NCI-H1105 (cell line): ENCODE measurements around the gene H2BW1.
"Not testable (repeated sequence)": the region's sequence is repeated elsewhere in the genome, so short reads cannot be mapped to it uniquely, and the experiment has no call there.

ENCODE experiments used
- DNase-seq: peaks from one replicate; lab custom pipeline; 2025; lab: John Stamatoyannopoulos, UW

The H2BW1 gene, protein sequence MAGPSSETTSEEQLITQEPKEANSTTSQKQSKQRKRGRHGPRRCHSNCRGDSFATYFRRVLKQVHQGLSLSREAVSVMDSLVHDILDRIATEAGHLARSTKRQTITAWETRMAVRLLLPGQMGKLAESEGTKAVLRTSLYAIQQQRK

DNA sequence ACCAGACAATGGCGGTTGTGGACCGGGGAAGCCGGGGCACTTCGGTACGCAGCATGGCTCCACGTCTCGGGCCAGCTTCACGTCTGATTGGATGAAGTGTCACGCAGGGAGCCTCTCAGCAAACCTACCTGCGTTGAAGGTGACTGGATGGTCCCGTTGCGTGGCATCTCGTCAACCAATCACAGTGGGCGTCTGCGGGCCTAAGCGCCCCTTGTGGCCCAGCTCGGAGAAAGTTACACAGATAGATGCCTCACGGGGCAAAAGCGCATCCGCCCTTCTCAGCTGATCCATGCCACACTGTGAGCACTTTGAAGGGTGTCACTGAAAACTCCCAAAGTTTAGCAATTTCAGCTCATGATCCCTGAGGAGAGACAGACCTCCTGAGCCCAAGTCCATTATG, at the start of gene H2BW1:
Gene H2BW1 (minus strand): TSS at position 103 of the 400 bp plus-strand sequence. CDS start 132 bp downstream, outside the sequence.
- no peak for DNase-seq

DNA sequence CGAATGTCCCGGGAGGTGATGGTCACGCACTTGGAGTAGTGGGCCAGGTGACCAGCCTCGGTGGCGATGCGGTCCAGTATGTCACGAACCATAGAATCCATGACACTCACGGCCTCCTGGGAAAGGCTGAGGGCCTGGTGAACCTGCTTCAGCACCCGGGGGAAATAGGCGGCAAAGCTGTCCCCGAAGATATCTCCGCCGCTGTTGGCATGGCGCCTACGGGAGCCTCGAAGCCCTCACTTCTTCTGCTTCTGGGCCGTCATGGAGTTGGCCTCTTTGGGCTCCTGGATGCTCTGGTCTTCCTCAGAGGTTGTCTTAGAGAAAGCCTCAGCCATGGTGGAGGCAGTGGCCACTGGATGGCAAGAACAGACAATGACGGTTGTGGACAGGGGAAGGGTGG, 49.1 kb upstream of the H2BW1 start:
- not testable (repeated sequence) for DNase-seq

DNA sequence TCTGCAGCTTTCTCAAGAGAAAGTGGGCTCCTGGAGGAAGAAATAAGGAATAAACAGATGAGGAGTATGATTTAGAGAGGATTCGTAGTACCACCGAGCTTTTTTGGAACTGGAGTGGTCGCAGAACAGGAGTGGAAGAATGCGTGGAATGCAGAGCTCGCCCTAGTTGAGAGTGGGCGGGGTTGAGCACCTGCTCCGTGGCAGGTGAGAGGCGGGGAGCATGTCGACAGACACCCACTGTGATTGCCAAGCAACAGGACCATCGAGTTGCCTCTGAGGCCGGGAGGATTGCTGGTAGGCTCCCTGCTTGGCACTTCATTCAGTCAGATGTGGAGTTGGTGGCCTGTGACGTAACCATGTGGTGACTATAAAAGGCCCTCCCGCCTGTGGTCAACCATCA, 41.4 kb upstream of the H2BW1 start:
- not testable (repeated sequence) for DNase-seq

DNA sequence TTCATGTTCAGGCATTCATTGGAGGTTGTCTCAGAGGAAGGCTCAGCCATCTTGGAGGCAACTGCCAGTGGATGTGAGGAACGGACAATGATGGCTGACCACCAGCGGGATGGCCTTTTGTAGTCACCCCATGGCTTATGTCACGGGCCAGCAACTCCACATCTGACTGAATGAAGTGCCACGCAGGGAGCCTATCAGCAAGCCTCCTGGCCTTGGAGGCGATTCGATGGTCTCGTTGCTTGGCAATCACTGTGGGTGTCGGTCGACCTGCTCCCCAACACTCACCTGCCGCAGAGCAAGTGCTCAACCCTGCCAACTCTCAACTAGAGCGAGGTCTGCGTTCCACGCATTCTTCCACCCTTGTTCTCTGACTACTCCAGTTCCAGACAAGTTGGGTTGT, 33.7 kb upstream of the H2BW1 start:
- DNase-seq = no peak

DNA sequence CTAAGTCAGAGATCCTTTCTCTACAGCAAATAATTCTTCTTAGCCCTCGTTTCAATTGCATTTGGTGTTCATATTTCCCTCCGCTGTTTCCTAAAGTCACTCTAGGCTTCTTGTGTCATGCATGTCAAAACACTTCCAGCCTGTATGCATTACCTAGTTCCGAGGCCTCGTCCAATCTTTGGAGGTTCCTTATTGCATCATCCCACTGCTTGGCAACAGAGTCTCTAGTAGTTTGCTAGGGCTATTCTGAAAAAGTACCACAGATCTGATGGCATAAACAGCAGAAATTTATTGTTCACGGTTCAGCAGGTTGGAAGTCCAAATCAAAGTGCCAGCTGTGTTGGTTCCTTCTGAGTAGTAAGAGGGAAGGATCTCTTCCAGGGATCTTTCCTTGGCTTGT, 32.1 kb upstream of the H2BW1 start:
- DNase-seq = no peak

DNA sequence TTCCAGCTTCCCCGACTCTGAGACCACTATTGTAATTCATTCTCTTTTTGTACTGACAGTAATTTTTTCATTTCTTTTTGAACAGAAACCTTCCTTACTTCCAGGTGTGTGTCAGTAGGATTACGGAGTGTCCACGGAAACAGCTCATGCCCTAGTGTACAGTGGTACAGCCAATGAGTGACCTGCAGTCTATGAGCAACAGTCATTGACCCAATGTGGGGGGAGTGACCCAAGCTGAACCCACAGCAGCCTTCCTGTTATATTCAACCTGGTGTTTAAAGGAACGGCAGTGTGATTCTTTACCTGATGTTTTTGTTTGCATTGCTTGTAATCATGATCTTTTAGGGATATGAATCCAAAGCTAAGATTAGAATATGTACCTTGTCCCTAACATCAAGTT, 27.5 kb upstream of the H2BW1 start:
- DNase-seq = no peak

DNA sequence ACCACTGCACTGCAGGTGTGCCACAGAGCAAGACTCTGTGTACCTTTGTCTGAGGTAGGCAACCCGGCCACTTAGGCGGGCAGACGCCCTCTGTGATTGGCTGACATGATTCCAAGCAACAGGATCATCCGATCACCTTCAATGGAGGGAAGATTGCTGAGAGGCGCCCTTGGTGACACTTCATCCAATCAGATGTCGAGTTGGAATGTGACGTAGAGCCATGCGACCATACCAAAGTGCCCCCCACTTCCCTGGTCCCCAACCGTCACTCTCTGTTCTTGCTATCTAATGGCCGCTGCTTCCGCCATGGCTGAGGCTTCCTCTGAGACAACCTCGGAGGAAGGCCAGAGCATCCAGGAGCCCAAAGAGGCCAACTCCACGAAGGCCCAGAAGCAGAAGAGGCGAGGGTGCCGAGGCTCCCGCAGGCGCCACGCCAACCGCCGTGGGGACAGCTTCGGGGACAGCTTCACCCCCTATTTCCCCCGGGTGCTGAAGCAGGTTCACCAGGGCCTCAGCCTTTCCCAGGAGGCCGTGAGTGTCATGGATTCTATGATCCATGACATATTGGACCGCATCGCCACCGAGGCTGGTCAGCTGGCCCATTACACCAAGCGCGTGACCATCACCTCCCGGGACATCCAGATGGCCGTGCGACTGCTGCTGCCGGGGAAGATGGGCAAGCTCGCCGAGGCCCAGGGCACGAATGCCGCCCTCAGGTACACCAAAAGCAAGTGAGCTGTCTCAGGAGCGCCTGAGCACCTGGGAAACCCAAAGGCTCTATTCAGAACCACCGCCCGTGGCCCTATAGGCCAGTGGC, 26.4 kb upstream of the H2BW1 start, which contains the start of gene H2BW2:
Gene H2BW2 (plus strand): TSS at position 268 of the 817 bp plus-strand sequence. CDS start 39 bp downstream, at position 307.
- DNase-seq = no peak

DNA sequence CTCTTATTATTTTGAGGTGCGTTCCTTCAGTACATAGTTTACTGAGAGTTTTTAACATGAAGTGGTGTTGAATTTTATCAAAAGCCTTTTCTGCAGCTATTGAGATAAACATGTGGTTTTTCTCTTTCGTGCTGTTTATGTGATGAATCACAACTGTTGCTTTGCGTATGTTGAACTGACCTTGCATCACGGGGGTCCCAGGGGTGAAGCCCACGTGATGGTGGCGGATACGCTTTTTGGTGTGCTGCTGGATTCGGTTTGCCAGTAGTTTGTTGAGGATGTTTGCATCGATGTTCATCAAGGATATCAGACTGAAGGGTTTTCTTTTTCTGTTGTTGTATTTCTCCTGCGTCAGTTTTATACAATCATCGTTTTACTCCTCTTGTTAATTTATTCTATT, 4.6 kb upstream of the H2BW1 start:
- no peak for DNase-seq

DNA sequence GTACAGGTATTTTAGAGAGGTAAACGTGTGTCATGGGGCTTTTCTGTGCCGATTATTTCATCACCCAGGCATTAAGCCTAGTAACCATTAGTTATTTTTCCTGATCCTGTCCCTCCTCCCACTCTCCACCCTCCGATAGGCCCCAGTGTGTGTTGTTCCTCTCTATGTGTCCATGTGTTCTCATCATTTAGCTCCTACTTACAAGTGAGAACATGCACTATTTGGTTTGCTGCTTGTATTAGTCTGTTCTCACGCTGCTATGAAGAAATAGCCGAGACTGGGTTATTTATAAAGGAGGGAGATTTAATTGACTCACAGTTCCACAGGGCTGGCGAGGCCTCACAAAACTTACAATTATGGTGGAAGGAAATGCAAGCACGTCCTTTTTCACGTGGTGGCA, 2.1 kb upstream of the H2BW1 start:
- not testable (repeated sequence) for DNase-seq

DNA sequence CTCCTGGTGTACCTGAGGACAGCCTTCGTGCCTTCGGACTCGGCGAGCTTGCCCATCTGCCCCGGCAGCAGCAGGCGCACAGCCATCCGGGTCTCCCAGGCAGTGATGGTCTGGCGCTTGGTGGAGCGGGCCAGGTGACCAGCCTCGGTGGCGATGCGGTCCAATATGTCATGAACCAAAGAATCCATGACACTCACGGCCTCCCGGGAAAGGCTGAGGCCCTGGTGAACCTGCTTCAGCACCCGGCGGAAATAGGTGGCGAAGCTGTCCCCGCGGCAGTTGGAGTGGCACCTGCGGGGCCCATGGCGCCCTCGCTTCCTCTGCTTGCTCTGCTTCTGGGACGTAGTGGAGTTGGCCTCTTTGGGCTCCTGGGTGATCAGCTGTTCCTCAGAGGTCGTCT, 350 bp downstream of the H2BW1 start:
- no peak for DNase-seq

DNA sequence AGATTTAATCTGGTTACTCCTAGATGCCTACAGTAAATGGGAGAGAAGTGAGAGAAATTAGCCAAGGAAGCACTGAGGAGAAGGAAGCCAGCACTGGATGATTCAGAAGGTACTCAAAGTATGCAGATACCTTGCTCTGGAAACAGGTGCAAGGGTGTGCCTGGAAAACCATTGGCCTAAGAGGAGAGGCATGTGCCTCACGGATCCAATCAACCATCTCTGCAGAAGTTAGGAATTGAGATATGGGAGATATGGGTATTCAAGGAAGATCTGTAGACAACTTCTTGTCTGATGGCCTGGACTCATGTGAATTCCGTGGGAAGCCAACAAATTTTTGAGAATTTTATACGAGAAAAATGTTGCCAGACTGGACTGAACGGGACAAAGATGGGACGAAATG, 4.7 kb downstream of the H2BW1 start:
- no peak for DNase-seq

DNA sequence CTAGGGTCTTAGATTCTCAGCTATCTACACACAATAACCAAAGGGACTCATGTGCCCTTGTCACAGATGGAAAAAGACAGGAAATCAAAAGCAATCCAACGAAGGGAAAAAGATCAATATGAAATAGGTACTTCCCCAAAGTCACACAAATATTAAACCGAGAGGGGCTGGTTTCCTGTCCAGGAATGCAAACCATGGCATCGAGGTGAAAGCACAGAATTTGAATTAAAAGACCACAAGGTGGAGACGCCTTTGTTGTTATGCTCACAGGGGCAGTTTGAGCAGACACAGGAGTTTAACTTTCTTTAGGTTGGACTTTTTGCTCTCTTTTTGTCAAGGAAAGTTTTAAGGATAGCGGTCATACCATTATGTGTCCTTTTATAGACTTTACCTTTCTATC, 14.3 kb downstream of the H2BW1 start:
- no peak for DNase-seq

DNA sequence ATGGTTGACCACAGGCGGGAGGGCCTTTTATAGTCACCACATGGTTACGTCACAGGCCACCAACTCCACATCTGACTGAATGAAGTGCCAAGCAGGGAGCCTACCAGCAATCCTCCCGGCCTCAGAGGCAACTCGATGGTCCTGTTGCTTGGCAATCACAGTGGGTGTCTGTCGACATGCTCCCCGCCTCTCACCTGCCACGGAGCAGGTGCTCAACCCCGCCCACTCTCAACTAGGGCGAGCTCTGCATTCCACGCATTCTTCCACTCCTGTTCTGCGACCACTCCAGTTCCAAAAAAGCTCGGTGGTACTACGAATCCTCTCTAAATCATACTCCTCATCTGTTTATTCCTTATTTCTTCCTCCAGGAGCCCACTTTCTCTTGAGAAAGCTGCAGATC, 30.0 kb downstream of the H2BW1 start:
- not testable (repeated sequence) for DNase-seq

DNA sequence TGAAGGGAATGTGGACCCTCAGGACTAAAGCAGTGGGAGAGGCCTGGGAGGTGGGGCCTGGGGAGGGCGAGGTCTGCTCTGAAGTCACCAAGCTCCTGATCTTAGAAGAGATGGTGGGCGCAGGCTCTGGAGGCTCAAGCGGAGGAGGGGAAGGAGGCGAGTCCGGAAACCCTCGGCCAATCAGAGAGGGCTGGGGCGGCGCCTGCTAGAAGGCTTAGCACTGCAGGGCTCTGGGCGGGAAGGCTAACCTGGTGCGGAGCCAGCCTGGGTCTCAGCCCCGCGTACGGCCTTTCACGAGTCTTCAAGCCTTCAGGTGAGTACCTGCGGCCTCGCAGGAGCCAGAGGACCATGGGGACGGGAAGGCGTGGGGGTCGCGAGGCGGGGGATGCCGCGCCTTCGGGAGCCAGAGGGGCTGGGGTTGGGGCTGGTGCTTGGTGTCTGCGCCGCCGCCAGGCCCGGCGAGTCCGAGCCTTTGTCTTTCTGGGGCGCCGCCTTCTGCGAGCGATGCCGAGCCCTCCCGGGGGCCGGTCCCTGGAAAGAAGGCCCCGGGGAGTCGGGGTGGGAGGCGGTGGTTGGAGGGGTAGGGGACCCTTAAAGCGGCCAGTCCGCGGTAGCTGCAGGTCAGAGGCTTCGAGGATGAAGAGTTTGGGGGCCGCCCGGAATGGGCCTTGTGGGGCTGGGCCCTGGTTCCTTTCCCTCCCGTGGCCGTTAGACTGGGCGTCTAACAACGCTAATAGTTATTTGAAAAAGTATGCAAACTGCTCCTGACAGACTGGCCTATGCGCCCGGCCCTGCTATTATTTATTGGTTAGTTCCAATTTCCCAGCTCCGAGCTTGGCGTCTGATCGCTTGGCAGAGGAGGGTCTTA, 50.9 kb downstream of the H2BW1 start, which contains the start of gene TMSB15B:
Gene TMSB15B (plus strand): TSS at position 217 of the 868 bp plus-strand sequence.
- DNase-seq = not testable (repeated sequence)
